AG10803 (cell line): Measurements from ENCODE around the gene SERPINB6.

Experiments used
- DNase-seq: peaks from one replicate; pipeline ENCODE4 v3.0.0; 2010; ENCODE audit warnings: low read depth
- H3K4me3 ChIP-seq: 2 replicates; pipeline ENCODE4 v1.5.1; 2011; ENCODE audit warnings: mild to moderate bottlenecking, low read length, control low read depth
- CTCF ChIP-seq: conservative IDR thresholded peaks from 2 replicates; pipeline ENCODE4 v1.5.1; 2011; ENCODE audit warnings: mild to moderate bottlenecking, low read length, control low read depth, inconsistent platforms

Gene SERPINB6

GRCh38 chr6:2940851-2941250 lies 30.5 kb downstream of the SERPINB6 start:
- TF ChIP-seq CTCF = no peak

GRCh38 chr6:2940010-2940850 lies 31.1 kb downstream of the SERPINB6 start:
- DNase-seq = no peak
- no peak overlapping the region for H3K4me3 ChIP-seq

More at GRCh38 chr6:2940851-2941250, 30.5 kb downstream of the SERPINB6 start:
- H3K4me3 ChIP-seq = no peak overlapping the region
- DNase-seq = no peak

GRCh38 chr6:2939315-2940009 lies 31.9 kb downstream of the SERPINB6 start:
- H3K4me3 ChIP-seq = no peak overlapping the region
- no peak for TF ChIP-seq CTCF
- no peak for DNase-seq

More at GRCh38 chr6:2940010-2940850, 31.1 kb downstream of the SERPINB6 start:
- no peak for TF ChIP-seq CTCF

DNA sequence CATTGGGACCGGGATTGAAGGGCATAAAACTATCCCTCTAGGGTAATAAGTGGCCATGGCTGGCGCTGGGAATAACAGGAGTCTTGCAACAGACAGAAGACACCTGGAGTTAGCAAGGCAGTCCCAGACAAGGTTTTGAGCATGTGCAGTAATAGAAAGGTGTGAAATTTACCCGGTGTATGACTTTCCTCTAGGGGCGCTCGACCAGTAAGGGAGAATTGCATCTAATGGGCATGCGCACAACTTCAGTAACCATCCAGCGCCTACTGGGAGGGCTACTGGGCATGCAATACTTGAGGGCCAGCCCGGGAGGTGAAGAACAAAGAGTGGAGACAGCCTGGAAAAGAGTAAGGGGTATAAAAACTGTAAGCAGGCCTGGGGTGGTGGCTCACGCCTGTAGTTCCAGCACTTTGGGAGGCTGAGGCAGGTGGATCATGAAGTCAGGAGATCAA lies 32.7 kb downstream of the SERPINB6 start:
- no peak overlapping the region for H3K4me3 ChIP-seq
- DNase-seq = no peak
- no peak for TF ChIP-seq CTCF

DNA sequence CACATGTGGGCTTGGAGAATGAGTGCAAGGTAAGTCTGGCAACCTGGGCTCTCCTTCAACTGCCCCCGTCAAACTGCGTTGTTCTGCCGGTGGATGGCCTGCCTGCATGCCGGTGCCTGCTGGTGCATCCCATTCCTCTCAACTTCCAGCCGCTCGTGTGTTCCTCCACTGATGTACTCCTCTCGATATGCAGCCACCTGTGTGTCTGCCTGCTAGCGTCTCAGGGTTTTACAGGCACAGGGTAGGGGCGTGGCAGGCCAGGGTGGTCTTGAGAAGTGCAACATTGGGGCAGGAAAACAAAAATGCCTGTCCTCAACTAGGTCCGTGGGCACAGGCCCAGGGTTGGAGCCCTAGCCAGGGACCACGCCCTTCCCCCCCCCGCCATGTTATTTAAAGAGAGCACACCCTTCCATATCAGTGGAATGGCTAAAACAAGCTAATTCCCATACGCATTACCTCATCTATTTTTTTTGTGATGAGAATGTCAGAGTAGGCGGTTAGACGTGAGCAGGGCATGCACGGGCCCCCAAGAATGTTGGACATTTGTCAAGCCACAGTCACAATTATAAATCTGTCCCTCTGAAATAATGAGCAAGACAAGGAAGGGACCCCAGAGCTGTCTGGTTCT lies 33.2 kb downstream of the SERPINB6 start:
- no peak for TF ChIP-seq CTCF
- DNase-seq = no peak
- no peak overlapping the region for H3K4me3 ChIP-seq

- TF ChIP-seq CTCF = no peak
- no peak for DNase-seq
- H3K4me3 ChIP-seq = no peak overlapping the region
These were observed 33.8 kb downstream of the SERPINB6 start for GRCh38 chr6:2937627-2938003.
